NOMO-1 (cell line): ENCODE data around the gene KCNJ14.

Source experiments
- DNase-seq, 2 experiments: peaks; one replicate each; lab custom pipeline; 2025; ENCODE audit not compliant: unreplicated experiment in 2 of 2; lab: John Stamatoyannopoulos, UW

KCNJ14 gene

DNA sequence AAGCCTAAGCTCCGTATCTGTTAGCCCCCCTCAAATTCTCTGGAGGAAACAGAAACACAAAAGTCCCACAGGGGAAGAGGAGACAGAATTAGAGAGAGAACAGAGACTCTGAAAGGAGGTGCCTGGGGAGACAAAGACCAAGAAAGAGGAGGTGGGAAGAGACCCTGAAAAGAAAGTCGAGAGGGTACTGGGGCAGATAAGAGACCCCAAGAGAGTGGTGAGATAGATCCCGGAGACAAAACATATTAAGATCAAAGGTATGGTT lies 10.5 kb upstream of the KCNJ14 start:
- DNase-seq, result no peak

- DNase-seq, result peak; percentile 59 to 78
These were observed 10.1 kb upstream of the KCNJ14 start for GRCh38 chr19:48445256-48445605.

DNA sequence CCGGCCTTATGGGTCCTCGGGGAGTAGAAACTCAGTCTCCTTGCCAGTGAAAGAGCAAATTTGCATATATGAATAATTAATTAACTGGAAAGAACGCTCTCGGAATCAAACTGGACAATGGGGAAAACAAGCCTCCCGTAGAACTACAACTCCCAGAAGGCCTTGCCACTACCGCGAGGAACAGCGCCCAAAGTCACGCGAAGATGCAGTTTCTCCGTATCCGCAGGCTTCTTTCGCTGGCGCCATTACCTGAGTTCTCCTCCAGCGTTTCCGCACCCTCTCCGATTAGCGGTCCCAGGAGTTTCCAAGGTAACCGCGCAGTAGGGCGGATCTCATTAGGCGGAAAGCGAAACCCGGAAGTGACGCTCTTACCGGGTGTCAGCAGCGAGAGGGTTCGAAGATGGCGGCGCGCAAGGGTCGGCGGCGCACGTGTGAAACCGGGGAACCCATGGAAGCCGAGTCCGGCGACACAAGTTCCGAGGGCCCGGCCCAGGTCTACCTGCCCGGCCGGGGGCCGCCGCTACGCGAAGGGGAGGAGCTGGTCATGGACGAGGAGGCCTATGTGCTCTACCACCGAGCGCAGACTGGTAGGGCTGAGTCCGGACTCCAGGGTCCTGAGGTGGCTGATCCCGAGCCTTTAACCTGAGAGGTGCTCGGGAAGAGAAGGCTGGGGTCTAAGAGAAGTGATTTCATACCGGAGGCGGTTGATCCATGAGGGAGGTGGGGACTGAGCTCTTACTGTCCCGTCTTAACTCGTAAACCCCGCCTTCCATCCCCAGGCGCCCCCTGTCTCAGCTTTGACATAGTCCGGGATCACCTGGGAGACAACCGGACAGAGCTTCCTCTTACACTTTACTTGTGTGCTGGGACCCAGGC lies 9.5 kb upstream of the KCNJ14 start, which contains the start of gene GRWD1:
TSS of gene GRWD1 (plus strand) at position 378 of the 876 bp plus-strand sequence. CDS start at position 401, 23 bp downstream.
- peak; percentile 88 to 94 for DNase-seq

DNA sequence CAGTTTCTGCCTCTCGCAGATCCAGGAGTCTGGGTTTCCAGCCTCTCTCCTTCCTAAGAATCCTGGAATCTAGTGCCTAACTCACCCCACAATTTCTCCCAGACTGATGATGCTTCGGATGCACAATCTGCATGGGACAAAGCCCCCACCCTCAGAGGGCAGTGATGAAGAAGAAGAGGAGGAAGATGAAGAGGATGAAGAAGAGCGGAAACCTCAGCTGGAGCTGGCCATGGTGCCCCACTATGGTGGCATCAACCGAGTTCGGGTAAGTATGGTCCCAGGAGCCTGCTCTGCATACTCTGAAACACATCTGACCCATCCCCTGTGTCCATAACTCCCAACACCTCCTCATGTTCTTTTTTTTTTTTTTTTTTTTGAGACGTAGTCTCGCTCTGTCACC lies 8.8 kb upstream of the KCNJ14 start:
- no peak for DNase-seq

DNA sequence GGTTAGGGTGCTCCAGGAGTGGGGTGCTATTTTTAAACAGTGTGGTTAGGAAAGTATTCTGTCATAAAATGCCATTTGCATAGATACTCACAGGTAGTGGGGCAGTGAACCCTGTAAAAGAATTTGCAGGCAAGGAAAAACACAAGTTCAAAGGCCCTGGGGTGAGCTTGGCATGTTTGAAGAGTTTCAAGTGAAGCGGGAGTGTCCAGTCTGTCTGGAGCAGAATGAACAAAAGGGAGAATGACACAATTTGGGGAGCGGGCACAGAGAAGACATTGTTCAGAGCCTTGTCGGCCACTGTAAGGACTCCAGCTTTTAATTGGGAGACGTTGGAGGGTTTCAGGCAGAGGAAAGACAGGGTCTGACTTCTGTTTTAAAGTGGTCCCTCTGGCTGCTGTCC lies 6.8 kb upstream of the KCNJ14 start:
- DNase-seq, result no peak

GRCh38 chr19:48450441-48450840 lies 4.9 kb upstream of the KCNJ14 start:
- DNase-seq, result no peak

DNA sequence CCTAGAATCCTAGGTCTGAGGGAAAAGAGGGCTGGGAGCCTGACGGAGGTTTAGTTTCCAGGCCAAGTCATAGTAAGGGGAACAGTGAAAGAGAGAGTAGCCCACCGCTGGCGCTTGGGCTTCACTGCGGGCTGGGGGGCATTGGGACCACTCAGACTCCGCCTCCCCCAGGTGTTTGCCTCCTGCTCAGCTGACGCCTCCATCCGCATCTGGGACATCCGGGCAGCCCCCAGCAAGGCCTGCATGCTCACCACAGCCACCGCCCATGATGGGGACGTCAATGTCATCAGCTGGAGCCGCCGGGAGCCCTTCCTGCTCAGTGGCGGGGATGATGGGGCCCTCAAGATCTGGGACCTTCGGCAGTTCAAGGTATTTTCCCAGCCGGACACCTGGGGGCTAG lies 4.5 kb upstream of the KCNJ14 start:
- DNase-seq, result no peak

GRCh38 chr19:48451624-48452023 lies 3.8 kb upstream of the KCNJ14 start:
- DNase-seq, result no peak

GRCh38 chr19:48452289-48453190 lies 2.8 kb upstream of the KCNJ14 start:
- DNase-seq, result no peak

GRCh38 chr19:48454150-48454730 lies 1.1 kb upstream of the KCNJ14 start:
- DNase-seq, result no peak

GRCh38 chr19:48455908-48456562 lies 661 bp downstream of the KCNJ14 start:
- no peak for DNase-seq

- DNase-seq, result no peak
These were observed 1.5 kb downstream of the KCNJ14 start for GRCh38 chr19:48456864-48457263.

DNA sequence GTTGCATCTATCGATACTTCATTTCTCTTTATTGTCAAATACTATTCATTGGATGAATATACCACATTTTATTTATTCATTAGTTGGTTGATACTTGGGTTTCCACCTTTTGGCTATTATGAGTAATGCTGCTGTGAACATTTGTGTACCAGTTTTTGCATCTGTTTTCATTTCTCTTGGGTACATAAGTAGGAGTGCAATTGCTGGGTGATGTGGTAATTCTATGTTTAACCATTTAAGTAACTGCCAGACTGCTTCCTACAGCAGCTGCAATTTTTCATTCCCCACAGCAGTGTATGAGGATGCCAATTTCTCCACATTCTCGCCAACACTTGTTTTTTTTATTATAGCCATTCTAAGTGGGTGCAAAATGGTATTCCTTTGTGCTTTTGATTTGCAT lies 2.6 kb downstream of the KCNJ14 start:
- DNase-seq, result no peak

DNA sequence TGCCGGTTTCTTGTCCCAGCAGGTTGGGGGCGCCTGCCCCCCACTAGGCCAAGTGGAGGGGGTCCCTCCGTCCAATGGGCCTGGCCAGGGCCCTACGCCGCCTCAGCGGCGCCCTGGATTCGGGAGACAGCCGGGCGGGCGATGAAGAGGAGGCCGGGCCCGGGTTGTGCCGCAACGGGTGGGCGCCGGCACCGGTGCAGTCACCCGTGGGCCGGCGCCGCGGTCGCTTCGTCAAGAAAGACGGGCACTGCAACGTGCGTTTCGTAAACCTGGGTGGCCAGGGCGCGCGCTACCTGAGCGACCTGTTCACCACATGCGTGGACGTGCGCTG lies 6.2 kb downstream of the KCNJ14 start:
- DNase-seq, result no peak

GRCh38 chr19:48461982-48462655 lies 6.7 kb downstream of the KCNJ14 start:
- no peak for DNase-seq

DNA sequence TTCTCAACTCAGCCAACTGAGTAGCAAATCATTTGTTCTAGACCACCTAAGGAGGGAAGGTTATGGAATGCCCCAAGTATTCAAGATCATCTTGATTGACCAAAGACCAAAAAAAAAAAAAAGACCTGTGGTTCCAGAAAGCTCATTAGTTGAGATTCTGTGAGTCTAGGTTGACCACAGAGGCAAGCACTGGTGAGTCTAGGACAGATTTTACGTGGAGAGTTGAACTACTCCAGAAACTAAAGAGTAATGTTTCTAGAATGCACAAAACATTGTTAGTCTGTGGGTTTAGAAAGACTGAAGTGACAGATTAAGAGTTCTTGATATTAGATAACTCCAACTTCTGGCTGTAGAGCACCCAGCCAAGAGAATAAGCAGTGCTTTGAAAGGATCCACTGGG lies 9.8 kb downstream of the KCNJ14 start:
- no peak for DNase-seq

GRCh38 chr19:48466561-48467325 lies 11.4 kb downstream of the KCNJ14 start:
- no peak for DNase-seq

GRCh38 chr19:48468772-48469288 lies 13.5 kb downstream of the KCNJ14 start:
- peak; percentile 100 for DNase-seq

- peak in 1 of 2 experiments; percentile 59 for DNase-seq
These were observed 14.0 kb downstream of the KCNJ14 start, which contains the start of gene CYTH2 for GRCh38 chr19:48469289-48469881. Gene CYTH2 (plus strand): TSS chr19:48469369. CDS start chr19:48469508, 139 bp downstream.
